Aorta (tissue), 5 donors: Measurements from ENCODE around the gene GAB2. TPM values are rescaled to one million over a fixed set of nuclear protein-coding genes. Genes with fewer than 3 reads are reported as not detected.

Source experiments
- ATAC-seq: fragments of 200-7000 bp; cut with Tn5 transposase; one replicate; pipeline ENCODE4 v1.9.1; 2022; ENCODE audit warnings: moderate library complexity; ENCODE audit not compliant: low FRiP score
- DNase-seq, 2 donors: peaks; one replicate each; pipeline ENCODE4 v3.0.0-alpha.2; 2020
- H3K27ac ChIP-seq, 2 donors: one replicate each; pipeline ENCODE4 v1.5.1; 2013; ENCODE audit warnings: low read length in 2 of 2, mild to moderate bottlenecking in 2 of 2, moderate library complexity in 2 of 2, control low read depth in 1 of 2, inconsistent platforms in 1 of 2, low read depth in 1 of 2
- H3K27me3 ChIP-seq, 2 donors: one replicate each; pipeline ENCODE4 v1.6.1; 2013; ENCODE audit warnings: control low read depth in 1 of 2, low read length in 1 of 2, mild to moderate bottlenecking in 1 of 2, moderate library complexity in 1 of 2; ENCODE audit not compliant: insufficient read depth in 2 of 2, control insufficient read depth in 1 of 2
- H3K36me3 ChIP-seq, 2 donors: one replicate each; pipeline ENCODE4 v1.6.1; 2013; ENCODE audit warnings: control low read depth in 1 of 2, low read length in 1 of 2, mild to moderate bottlenecking in 1 of 2; ENCODE audit not compliant: insufficient read depth in 2 of 2, control insufficient read depth in 1 of 2
- H3K4me1 ChIP-seq, 2 donors: one replicate each; pipeline ENCODE4 v1.6.1; 2013; ENCODE audit warnings: low read length in 2 of 2, control low read depth in 1 of 2, mild to moderate bottlenecking in 1 of 2, moderate library complexity in 1 of 2; ENCODE audit not compliant: insufficient read depth in 2 of 2, control insufficient read depth in 1 of 2
- H3K4me3 ChIP-seq, 2 donors: one replicate each; pipeline ENCODE4 v1.5.1; 2013; ENCODE audit warnings: low read length in 2 of 2, control low read depth in 1 of 2, mild to moderate bottlenecking in 1 of 2
- H3K9me3 ChIP-seq: one replicate; pipeline ENCODE4 v1.6.1; 2013; ENCODE audit warnings: mild to moderate bottlenecking, low read length; ENCODE audit not compliant: control insufficient read depth
- WGBS, 2 donors: extraction: QIAGEN DNeasy Blood & Tissue Kit; methylation state at CpG; one replicate each; pipeline ENCODE4 v1.1.7; 2013; 5-methylcytosine and 5-hydroxymethylcytosine counted together
- intact Hi-C, 2 donors: fragments of 100-400 bp; cut with DNase I; formaldehyde crosslinking; loops; one replicate each; pipeline versions ENCODE4 v1.14.2 to v1.15.0; 2022
- polyA plus RNA-seq, 2 donors: library from polyadenylated mRNA; stranded (reverse); fragments of 200-250 nt; gene quantifications; one replicate each; pipeline ENCODE4 v1.2.3, GENCODE V29; 2013
- total RNA-seq, 2 donors: library from RNA; stranded (reverse); fragmentation: NEBNext Ultra II Directional; extraction: Animal tissue kit (Norgen Biotek cat#: 25700); gene quantifications; one replicate each; pipeline ENCODE4 v1.2.1, GENCODE V29; 2021
- donor health status: healthy with polysubstance abuse.
- donor health status: Bipolar disorder and iron deficiency.
- donor health status: DM: no; HTN: no; CAD: no.
- donor health status: DM: no; HTN: no; CAD: no.
- donor health status: DM: yes; HTN: yes; CAD: no.

The GAB2 gene
- total and polyA plus RNA-seq, 4 donors: 19.3 to 82.6 (median 55.2) TPM

- H3K36me3 ChIP-seq: no peaks in the 10 kb centered on the region
Observed at GRCh38 chr11:78453140-78453935, 35.7 kb upstream of the GAB2 start.

GRCh38 chr11:78451371-78452150 is 33.9 kb upstream of the GAB2 start:
- H3K4me3 ChIP-seq: no peak overlapping the region
- intact Hi-C loops: no loop called here
- no peaks in the 10 kb centered on the region for H3K27me3 ChIP-seq
- no peak overlapping the region for H3K27ac ChIP-seq
- WGBS, 2 donors: 93 to 95% methylated on average over 5 of the region's 5 CpGs
- ATAC-seq (no peak), DNase-seq (no peak)
- H3K36me3 ChIP-seq: no peaks in the 10 kb centered on the region
- no peaks in the 10 kb centered on the region for H3K9me3 ChIP-seq
- H3K4me1 ChIP-seq: no peaks in the 10 kb centered on the region

More at GRCh38 chr11:78453140-78453935, 35.7 kb upstream of the GAB2 start:
- DNase-seq (no peak), ATAC-seq (no peak)
- Histone ChIP-seq H3K4me3 (no peak overlapping the region), H3K27me3 (no peaks in the 10 kb centered on the region), H3K4me1 (no peaks in the 10 kb centered on the region), H3K27ac (no peak overlapping the region), H3K9me3 (no peaks in the 10 kb centered on the region)
- intact Hi-C loops: no loop called here
- WGBS, 2 donors: 95 to 97% methylated on average over 2 of the region's 2 CpGs

- H3K4me3 ChIP-seq: no peak overlapping the region
- ATAC-seq: no peak
- H3K9me3 ChIP-seq: no peaks in the 10 kb centered on the region
- intact Hi-C loops: no loop called here
- no peak for DNase-seq
- no peak overlapping the region for H3K27ac ChIP-seq
- no peaks in the 10 kb centered on the region for H3K36me3 ChIP-seq
- 93% methylated on average over 2 of the region's 2 CpGs for WGBS, 2 donors
- H3K4me1 ChIP-seq: no peaks in the 10 kb centered on the region
- no peaks in the 10 kb centered on the region for H3K27me3 ChIP-seq
Observed at GRCh38 chr11:78450866-78451265, 33.2 kb upstream of the GAB2 start.

GRCh38 chr11:78449866-78450265 is 32.2 kb upstream of the GAB2 start:
- ATAC-seq (no peak), DNase-seq (no peak)
- Histone ChIP-seq H3K4me1 (no peaks in the 10 kb centered on the region), H3K27me3 (no peaks in the 10 kb centered on the region), H3K27ac (no peak overlapping the region), H3K4me3 (no peak overlapping the region), H3K9me3 (no peaks in the 10 kb centered on the region), H3K36me3 (no peaks in the 10 kb centered on the region)
- intact Hi-C loops: no loop called here
- 84 to 91% methylated on average over 4 of the region's 4 CpGs for WGBS, 2 donors

GRCh38 chr11:78446210-78446609 is 28.6 kb upstream of the GAB2 start:
- Histone ChIP-seq H3K9me3 (no peaks in the 10 kb centered on the region), H3K36me3 (peaks cover 0 to 2% of the 10 kb centered on the region in 2 donors), H3K4me1 (no peaks in the 10 kb centered on the region), H3K27ac (no peak overlapping the region), H3K27me3 (no peaks in the 10 kb centered on the region), H3K4me3 (no peak overlapping the region)
- no peak for ATAC-seq
- no peak for DNase-seq
- intact Hi-C loops: no loop called here

- intact Hi-C loops: no loop called here
- no peak overlapping the region for H3K4me3 ChIP-seq
- H3K27ac ChIP-seq: no peak overlapping the region
- 88 to 92% methylated on average over 1 of the region's 1 CpG for WGBS, 2 donors
- ATAC-seq (no peak), DNase-seq (no peak)
- H3K36me3 ChIP-seq: peaks cover 0 to 2% of the 10 kb centered on the region in 2 donors
- no peaks in the 10 kb centered on the region for H3K4me1 ChIP-seq
- H3K27me3 ChIP-seq: no peaks in the 10 kb centered on the region
- no peaks in the 10 kb centered on the region for H3K9me3 ChIP-seq
Observed at GRCh38 chr11:78444726-78445125, 27.1 kb upstream of the GAB2 start.

GRCh38 chr11:78441956-78442355 is 24.3 kb upstream of the GAB2 start:
- peaks cover 0 to 2% of the 10 kb centered on the region in 2 donors for H3K36me3 ChIP-seq
- WGBS, 2 donors: 88 to 89% methylated on average over 4 of the region's 4 CpGs
- DNase-seq (no peak), ATAC-seq (no peak)
- H3K9me3 ChIP-seq: no peaks in the 10 kb centered on the region
- H3K27me3 ChIP-seq: no peaks in the 10 kb centered on the region
- H3K4me3 ChIP-seq: no peak overlapping the region
- no peaks in the 10 kb centered on the region for H3K4me1 ChIP-seq
- intact Hi-C loops: no loop called here
- no peak overlapping the region for H3K27ac ChIP-seq

- no peaks in the 10 kb centered on the region for H3K27me3 ChIP-seq
- no peaks in the 10 kb centered on the region for H3K4me1 ChIP-seq
- no peak overlapping the region for H3K27ac ChIP-seq
- DNase-seq (no peak), ATAC-seq (no peak)
- 74% methylated on average over 5 of the region's 5 CpGs for WGBS, 2 donors
- intact Hi-C loops: no loop called here
- H3K36me3 ChIP-seq: peaks cover 0 to 1% of the 10 kb centered on the region in 2 donors
- H3K4me3 ChIP-seq: no peak overlapping the region
- no peaks in the 10 kb centered on the region for H3K9me3 ChIP-seq
Observed at GRCh38 chr11:78438298-78438975, 20.8 kb upstream of the GAB2 start.
